Measurements from ENCODE around the gene SMAP1.

Gene SMAP1

GRCh38 chr6:70823651-70824050 is 156.0 kb downstream of the SMAP1 start:
- TF ChIP-seq, protein P1, sequence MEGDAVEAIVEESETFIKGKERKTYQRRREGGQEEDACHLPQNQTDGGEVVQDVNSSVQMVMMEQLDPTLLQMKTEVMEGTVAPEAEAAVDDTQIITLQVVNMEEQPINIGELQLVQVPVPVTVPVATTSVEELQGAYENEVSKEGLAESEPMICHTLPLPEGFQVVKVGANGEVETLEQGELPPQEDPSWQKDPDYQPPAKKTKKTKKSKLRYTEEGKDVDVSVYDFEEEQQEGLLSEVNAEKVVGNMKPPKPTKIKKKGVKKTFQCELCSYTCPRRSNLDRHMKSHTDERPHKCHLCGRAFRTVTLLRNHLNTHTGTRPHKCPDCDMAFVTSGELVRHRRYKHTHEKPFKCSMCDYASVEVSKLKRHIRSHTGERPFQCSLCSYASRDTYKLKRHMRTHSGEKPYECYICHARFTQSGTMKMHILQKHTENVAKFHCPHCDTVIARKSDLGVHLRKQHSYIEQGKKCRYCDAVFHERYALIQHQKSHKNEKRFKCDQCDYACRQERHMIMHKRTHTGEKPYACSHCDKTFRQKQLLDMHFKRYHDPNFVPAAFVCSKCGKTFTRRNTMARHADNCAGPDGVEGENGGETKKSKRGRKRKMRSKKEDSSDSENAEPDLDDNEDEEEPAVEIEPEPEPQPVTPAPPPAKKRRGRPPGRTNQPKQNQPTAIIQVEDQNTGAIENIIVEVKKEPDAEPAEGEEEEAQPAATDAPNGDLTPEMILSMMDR (IDR thresholded peaks at IDR 0.05; ENCODE audit: extremely low read depth, insufficient read depth, missing control alignments): no peak
- no peak for DNase-seq (ENCODE audit: low spot score)
- in situ Hi-C loops (cut with MboI; ENCODE audit: low pct_unique_long_range_greater_than_20kb, low sequenced_read_pairs, unreplicated experiment): no loop called here

GRCh38 chr6:70831427-70831826 is 163.7 kb downstream of the SMAP1 start:
- no peak for DNase-seq (ENCODE audit: low spot score)
- in situ Hi-C loops (cut with MboI; ENCODE audit: low pct_unique_long_range_greater_than_20kb, low sequenced_read_pairs, unreplicated experiment): no loop called here
- TF ChIP-seq, protein P1 (IDR thresholded peaks at IDR 0.05; ENCODE audit: extremely low read depth, insufficient read depth, missing control alignments): no peak

DNA sequence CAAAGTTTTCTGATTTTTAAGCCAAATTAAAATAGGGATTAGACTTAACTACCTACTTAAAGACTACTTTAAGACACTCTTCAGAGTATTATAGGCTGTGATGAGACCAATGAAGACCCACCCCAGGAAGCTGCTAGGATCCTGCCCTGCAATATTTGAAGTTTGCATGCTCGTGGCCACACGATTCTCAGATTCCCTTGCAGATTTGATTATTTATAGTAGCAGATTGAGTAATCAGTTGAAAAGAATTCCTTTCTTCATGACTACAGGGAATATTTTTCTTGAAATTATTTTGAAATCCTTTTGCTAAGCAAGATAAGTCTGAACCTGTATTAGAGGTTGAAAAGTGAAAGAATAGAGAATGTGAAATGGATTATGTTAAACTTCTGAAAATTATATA is 166.8 kb downstream of the SMAP1 start:
- TF ChIP-seq, protein P1 (IDR thresholded peaks at IDR 0.05; ENCODE audit: extremely low read depth, insufficient read depth, missing control alignments): no peak
- in situ Hi-C loops (cut with MboI; ENCODE audit: low pct_unique_long_range_greater_than_20kb, low sequenced_read_pairs, unreplicated experiment): no loop called here
- DNase-seq (ENCODE audit: low spot score): no peak

DNA sequence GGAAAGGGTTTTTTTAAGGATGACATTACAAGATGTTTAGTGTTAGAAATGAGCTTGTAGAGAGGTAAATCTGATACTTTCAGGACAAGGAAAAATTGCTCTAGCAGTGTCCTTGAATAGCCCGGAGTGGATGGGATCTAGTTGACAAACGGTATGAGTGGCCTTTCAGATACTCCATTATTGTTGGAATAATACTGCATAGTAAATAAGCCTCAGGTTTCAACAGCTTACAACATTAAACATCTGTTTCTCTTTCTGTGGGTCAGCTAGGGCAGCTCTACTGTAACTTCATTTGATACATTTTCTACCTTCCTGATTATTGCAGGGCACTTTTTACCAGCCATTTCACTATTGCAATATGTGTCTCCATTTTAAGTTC is 171.2 kb downstream of the SMAP1 start:
- TF ChIP-seq, protein P1 (IDR thresholded peaks at IDR 0.05; ENCODE audit: extremely low read depth, insufficient read depth, missing control alignments): no peak
- in situ Hi-C loops (cut with MboI; ENCODE audit: low pct_unique_long_range_greater_than_20kb, low sequenced_read_pairs, unreplicated experiment): no loop called here
- no peak for DNase-seq (ENCODE audit: low spot score)

DNA sequence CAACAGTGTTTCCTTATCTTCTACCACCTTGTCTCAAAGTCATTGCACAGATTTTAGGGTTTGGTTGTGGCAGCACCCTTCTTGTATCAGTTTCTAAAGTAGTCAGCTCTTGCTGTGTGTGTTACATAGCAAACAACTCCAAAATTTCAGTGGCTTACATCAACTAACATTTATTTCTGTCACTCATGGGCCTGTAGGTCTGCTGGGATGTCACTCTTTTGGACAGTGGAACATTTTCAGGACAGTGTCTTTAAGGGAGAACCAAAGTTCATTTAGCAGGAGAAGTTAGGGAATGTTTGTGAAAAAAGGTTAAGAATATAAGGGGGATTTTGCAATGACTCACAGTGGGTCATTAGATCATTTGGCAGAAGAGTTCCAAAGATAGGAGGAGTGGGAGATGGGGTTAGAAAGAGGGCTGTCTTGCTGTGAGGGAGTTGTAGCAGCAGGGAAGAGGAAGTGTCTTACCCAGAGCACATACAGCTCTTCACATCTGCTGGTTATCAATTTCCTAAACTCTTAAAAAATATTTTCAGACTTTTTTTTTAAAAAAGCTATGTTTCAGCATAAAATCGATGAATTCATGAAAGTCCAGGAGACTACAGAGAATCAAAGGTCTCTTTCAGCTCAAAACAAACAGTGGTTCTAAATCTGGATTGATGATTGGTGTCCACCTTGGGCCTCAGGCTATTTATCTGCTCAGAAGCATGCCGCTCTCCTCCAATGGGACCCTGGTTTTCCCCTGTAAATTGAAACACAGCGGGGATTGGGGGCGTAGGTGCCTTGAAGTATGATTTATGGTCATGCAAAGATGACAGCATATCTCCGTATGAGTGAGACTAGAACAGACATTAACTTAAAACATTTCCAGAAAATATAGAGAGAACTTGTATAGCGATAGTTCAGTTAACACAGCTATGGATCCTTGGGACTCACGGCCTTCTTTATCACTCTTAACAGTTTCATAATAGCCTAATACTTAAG is 171.9 kb downstream of the SMAP1 start:
- TF ChIP-seq, protein P1 (IDR thresholded peaks at IDR 0.05; ENCODE audit: extremely low read depth, insufficient read depth, missing control alignments): no peak
- no peak for DNase-seq (ENCODE audit: low spot score)

GRCh38 chr6:70841112-70841511 is 173.4 kb downstream of the SMAP1 start:
- in situ Hi-C loops (cut with MboI; ENCODE audit: low pct_unique_long_range_greater_than_20kb, low sequenced_read_pairs, unreplicated experiment): no loop called here
- TF ChIP-seq, protein P1 (IDR thresholded peaks at IDR 0.05; ENCODE audit: extremely low read depth, insufficient read depth, missing control alignments): no peak
- no peak for DNase-seq (ENCODE audit: low spot score)

More for the DNA sequence above, 171.9 kb downstream of the SMAP1 start:
- in situ Hi-C loops (cut with MboI; ENCODE audit: low pct_unique_long_range_greater_than_20kb, low sequenced_read_pairs, unreplicated experiment): no loop called here

Data from GM13977 (cell line).